Ramos (cell line): ENCODE data around the gene ASB4.
"Not testable (repeated sequence)": the region's sequence is repeated elsewhere in the genome, so short reads cannot be mapped to it uniquely, and the experiment has no call there.

Source experiments
- in situ Hi-C: fragments of 300-500 bp; cut with MboI; formaldehyde crosslinking; loops from one replicate; pipeline ENCODE4 v1.14.3; 2022; ENCODE audit warnings: low sequenced_read_pairs; ENCODE audit not compliant: unreplicated experiment

ASB4 gene

GRCh38 chr7:95546647-95547046 is 60.9 kb downstream of the ASB4 start:
- in situ Hi-C loops = loop anchor here (25.0 kb wide), 1 partner anchor 1466 kb away; the partner anchor contains the start of genes DLX5 and DLX6

DNA sequence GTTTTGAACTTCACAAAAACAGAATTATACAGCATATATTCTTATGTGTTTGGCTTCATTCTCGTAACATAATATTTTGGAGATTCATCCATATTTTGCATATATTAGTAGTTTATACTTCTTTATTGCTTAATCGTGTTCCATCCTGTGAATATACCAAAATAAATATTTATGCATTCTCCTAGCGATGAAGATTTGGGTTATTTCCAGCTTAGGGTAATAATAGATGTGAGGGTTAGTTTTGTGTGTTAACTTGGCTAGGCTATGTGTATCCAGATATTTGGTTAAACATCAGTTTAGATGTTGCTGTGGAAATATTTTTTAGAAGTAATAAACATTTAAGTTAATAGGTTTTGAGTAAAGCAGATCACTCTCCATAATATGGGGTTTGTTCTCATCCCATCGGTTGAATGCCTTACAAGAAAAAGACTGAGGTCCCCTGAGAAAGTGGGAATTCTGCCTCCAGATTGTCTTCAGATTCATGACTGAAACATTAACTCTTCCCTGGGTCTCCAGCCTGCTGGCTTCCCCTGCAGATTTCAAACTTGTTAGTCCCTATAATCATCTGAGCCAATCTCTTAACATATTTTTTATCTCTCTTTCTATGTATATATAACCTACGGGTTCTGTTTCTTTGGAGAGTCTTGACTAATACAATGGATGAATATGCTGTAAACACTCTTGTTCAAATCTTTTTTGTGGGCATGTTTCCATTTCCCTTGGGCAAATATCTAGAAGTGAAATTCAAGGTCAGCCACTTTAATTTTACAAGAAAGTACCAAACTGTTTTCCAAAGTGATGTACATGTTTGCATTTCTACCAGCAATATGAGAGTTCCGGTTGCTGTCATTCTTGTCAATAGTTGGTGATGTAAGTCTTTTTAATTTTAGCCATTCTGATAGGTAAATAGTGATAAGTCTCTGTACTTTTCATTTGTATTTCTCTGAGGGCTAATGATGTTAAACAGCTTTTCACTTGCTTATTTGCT is 61.9 kb downstream of the ASB4 start:
- in situ Hi-C loops = loop anchor here (25.0 kb wide), 1 partner anchor 1465 kb away; the partner anchor contains the start of genes DLX5 and DLX6

GRCh38 chr7:95549818-95550529 is 64.2 kb downstream of the ASB4 start:
- in situ Hi-C loops = loop anchor here (25.0 kb wide), 1 partner anchor 1462 kb away; the partner anchor contains the start of genes DLX5 and DLX6

GRCh38 chr7:95550546-95550945 is 64.8 kb downstream of the ASB4 start:
- in situ Hi-C loops = no loop called here

- in situ Hi-C loops = not testable (repeated sequence)
These were observed 66.5 kb downstream of the ASB4 start for GRCh38 chr7:95552010-95552926.

DNA sequence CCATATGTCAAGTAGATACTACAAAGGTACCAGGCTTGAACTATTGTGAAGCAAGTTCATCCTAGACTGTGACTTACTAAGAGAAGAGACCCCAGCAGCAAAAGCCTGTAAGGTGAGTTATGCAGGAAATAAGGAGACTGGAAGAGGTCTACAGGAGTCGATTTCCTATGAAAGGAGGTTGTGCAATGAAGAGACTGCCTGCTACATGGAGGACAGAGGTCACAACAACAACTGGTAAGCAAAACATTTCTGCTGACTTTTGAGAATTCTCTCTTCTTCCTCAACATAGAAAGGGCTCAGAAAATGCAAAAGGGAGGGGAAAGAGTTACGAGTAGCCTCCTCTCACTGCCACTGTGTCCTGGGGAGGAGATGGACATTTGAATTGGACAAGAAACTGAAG is 68.2 kb downstream of the ASB4 start:
- in situ Hi-C loops = no loop called here

DNA sequence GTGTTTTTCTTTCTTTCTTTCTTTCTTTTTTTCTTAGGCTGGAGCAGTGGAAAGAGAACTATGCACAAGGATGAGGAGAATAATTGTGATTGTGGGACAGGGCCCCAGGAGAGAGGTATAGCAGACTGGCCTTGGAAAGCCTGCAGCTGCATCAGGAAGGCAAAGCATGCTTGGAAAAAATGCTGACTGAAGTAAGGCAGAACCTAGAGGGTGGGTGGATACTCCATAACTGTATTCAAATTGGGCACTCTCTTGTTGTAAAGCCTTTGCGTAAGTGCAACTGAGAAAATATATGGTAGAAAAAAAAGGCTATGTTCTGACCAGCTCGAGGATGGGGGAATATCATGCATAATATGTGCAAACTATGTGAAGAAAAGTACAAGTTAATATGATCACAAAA is 71.0 kb downstream of the ASB4 start:
- in situ Hi-C loops = no loop called here

DNA sequence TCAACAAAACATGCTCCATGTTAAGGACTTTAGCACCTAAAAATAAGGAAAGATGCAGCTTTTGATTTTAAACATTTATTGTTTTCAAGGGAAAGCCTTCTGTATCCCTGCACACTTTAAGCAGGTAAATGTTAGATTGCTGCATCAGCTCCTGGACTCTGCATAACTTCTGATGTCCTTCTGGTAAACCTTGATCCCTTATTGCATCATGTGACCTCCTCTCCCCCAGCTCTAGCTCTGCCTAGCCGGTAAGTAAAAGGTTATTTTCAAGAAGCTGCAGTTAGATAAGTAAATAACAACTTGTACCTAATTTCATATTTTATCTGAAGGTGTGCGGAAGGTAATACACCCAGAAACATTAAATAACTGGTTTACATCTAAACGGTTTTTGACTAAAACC is 73.1 kb downstream of the ASB4 start:
- in situ Hi-C loops = no loop called here

- in situ Hi-C loops = no loop called here
These were observed 74.9 kb downstream of the ASB4 start for GRCh38 chr7:95560674-95561073.

- in situ Hi-C loops = no loop called here
These were observed 84.0 kb downstream of the ASB4 start for GRCh38 chr7:95569720-95570119.

GRCh38 chr7:95577137-95577536 is 91.4 kb downstream of the ASB4 start:
- in situ Hi-C loops = no loop called here

- in situ Hi-C loops = no loop called here
These were observed 92.6 kb downstream of the ASB4 start for GRCh38 chr7:95578299-95578855.

DNA sequence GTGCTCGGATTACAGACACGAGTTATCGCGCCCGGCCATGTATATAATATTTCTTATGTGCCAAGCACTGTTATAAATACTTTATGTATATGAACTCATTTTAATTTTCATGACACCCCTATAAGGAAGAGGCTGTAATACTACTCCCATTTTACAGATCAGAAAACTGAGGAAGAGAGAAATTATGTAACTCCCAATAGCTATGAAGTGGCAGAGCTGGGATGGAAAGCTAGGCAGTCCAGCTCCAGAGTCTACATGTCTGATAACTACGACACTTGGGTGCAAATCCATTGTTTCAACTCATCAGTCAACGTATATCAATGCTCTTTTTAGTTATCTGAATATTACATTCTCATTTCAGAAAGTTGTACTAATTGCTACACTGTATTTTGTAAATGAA is 93.6 kb downstream of the ASB4 start:
- in situ Hi-C loops = no loop called here

- in situ Hi-C loops = no loop called here
These were observed 95.7 kb downstream of the ASB4 start for GRCh38 chr7:95581467-95581866.

DNA sequence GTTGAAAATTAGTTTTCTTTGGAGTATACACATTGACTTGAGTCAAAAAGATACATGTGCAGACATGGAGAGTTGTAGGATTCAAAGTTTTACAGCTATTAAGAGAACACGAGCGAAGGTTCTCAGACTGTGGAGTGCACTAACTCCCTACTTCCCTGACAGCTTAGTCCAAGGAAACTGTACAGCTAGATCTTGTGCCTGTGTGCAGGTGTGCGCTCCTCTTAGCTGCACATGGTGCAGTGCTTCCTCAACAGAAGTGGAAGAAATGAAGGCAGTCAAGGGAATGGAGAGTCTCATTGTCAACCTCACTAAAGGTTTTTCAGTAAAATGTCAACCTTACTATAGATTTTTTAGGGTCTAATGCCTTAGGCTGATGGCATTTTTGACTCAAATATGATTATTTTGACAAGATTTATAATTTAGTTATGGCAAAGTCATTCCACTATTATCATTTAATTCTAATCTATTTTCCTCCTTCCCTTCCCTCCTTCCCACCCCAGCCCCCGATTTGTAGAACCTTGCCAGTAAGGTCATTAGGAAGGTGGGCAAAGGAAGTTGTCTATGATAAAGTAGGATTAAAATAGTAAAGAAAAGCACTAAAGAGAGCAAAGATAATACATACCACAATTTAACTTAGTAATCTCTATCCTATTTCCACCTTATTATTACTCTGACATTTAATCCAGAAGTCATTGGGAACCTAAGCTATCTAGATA is 97.0 kb downstream of the ASB4 start:
- in situ Hi-C loops = no loop called here

- in situ Hi-C loops = no loop called here
These were observed 98.3 kb downstream of the ASB4 start for GRCh38 chr7:95583834-95584621.

- in situ Hi-C loops = no loop called here
These were observed 99.2 kb downstream of the ASB4 start for GRCh38 chr7:95584769-95585425.

DNA sequence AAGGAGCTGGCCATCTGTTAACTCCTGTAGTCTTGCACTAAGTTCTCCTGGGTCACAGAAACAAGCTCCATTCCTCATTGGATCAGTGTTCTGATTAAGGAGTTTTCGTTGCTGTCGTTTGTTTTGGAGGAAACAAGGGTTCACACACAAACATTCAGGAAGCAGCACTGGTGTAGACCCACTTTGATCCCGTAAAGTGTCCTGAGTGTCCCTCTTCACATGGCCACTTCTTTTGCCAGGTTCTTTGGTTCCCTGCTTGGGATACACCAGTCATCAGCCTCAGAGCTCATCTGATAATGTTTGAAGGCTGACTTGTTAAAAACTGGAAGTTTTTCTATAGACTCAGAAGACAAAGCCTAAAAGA is 99.7 kb downstream of the ASB4 start:
- in situ Hi-C loops = no loop called here
